GM18519 (cell line): ENCODE data around the gene EMILIN1.
"Not testable (repeated sequence)": the region's sequence is repeated elsewhere in the genome, so short reads cannot be mapped to it uniquely, and the experiment has no call there.

Experiments used
- ATAC-seq: cut with Tn5 transposase; IDR thresholded peaks from one replicate; pipeline ENCODE4 v1.9.1; 2021; ENCODE audit warnings: mild to moderate bottlenecking, moderate library complexity; ENCODE audit not compliant: unreplicated experiment, low FRiP score

EMILIN1 gene

DNA sequence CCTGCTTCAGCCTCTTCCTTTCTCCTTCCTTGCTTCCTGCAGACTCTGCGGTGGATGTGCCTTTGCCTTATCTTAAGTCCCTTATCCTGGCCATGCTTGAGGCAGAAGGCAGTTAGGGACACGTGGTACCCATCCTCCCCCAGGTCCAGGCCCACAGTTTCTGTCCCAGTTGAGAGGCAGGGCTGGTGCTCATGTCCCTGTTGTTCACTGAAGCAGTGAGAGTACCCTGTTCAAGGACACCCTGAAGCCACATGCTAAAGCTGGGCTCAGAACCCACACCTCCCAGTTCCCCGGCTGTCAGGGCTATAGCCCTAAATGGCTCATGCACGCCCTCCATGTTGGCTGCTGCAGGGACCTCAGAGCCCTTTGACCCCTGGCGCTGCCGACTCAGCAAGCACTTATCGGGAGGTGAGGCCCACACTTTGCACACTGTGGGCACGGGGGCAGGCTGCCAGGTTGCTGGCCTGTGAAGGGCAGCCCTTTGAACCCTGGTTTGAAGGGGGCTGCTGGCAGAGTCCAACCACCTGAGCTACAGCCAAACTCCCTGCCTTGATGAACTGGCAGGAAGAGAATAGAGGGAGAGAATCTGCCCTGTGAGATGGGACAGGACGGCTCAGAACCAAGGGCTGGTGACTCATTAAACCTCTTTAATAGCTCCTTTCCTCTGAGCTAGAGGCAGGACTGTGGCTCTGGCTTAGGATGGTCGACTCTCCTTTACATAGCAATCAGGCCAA lies 14.4 kb downstream of the EMILIN1 start:
- ATAC-seq: no peak

DNA sequence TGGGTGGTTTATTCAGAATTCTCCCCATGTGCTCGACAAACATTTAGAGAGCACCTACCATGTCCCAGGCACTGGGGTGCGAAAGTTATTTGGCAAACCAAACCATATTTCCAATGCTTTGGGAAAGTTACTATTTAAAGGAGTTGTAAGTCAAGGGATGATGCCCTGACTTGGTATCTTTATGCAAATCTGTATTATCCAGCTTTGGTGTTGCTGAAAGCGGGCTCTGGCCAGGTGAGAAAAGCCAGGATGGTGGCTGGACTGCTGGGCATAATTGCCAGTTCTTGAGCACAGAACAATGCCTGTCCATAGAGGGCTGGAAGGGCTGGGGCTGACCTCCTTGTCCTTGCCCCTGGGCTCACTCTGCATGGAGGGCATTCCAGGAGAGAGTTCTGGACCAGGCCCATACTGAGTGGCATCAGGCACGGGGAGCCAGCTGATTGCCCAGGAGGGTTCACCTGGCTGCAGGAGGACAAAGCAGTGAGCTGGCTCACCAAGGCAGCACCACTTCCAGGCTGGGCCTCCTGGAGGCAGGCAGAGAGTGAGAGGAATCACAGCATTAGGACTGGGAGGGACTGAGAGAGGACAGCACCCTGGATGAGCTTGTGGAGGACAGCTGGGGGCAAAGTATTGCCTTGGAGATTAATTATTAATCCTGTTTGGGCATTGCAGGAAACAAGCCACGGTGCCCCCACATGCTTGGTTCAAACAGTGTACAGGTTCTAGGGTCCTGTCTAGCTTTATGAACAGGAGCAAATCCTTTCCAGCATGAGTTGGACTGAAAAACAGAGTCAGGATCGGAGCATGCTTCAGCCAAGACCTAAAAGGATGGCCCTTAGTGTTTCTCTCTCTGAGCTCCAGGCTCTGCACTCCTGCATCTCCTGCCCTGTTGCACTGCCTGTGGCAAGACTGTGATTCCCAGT lies 15.3 kb downstream of the EMILIN1 start:
- ATAC-seq: no peak

GRCh38 chr2:27094353-27094984 lies 16.1 kb downstream of the EMILIN1 start:
- ATAC-seq: no peak

DNA sequence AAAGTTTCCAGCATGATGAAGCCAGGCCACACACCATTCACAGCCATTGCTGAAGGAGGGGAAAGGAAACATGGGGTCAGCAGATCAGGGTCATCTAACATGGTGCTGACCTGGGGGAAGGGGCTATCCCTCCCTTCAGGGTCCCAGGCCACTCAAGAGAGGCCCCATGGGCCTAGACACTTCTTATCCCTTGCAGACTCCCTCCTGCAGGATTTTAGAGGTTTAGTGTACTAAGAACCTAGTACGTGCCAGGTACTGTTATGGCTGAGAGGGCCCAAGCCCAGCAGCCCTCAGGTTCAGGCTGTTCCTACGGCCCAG lies 17.0 kb downstream of the EMILIN1 start:
- no peak for ATAC-seq

DNA sequence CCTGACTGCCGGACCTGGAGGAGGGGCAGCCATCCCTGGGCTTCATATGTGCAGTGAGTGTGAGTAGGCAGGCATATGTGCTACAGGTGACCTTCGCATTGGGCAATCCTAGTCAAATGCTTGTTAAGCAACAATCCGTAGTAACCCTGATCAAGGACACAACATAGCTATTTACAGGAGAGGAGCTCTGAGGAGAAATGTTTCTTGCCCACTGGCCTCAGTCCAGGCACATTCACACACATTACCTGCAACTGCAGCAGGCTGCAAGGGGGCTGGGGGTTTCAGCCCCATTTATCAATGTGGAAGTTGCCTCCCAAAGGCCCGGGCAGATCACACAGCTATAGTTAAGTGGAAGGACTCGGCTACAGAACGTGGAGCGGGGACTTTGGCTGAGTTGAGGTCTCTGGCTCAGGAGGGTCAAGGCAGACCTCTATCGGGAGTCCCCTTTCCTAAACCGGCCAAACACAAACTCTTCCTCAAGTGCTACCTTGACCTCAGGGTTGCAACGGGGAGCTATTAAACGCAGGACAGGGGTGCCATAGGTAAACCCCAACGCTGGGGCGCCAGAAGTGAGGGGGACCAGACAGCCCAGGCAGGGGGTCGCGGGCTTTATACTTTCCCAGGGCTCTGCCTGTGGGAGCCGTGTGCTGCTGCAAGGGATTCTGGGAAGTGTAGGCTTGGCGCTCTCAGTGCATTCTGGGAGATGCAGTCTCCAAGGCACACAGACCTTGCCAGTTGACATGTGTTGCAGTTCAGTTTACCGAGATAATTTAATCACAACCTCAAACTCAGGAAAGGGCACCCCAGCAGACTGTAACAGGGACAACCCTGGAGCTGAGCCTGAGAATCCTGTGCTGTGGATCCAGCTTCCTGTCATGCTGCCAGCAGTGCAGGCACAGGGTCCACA lies 17.6 kb downstream of the EMILIN1 start:
- no peak for ATAC-seq

DNA sequence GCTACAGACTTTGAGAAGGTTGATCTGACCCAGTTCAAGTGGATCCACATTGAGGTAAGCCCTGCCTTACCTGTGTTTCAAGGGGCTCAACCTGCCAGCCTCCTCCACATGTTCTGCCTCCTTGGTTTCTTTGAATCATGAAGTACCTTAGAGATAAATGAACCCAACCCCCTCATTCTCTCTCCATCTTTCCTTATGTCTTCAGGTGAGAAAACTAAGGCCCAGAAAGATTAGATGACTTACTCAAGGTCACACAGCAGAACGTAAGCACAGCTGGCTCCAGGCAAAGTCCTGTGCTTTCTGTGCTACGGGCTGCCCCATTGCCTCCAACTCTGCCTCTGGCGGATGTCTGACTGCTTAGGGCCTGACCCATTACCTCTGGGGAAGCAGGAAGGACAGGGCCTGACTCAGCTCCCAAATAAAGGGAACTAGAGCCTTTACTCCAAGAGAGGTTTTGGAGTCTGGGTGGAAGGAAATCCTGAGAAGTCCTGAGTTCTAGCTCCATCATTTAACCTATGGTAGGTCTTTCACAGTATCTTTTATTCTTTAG lies 18.4 kb downstream of the EMILIN1 start:
- no peak for ATAC-seq

GRCh38 chr2:27097341-27097740 lies 18.9 kb downstream of the EMILIN1 start:
- no peak for ATAC-seq

DNA sequence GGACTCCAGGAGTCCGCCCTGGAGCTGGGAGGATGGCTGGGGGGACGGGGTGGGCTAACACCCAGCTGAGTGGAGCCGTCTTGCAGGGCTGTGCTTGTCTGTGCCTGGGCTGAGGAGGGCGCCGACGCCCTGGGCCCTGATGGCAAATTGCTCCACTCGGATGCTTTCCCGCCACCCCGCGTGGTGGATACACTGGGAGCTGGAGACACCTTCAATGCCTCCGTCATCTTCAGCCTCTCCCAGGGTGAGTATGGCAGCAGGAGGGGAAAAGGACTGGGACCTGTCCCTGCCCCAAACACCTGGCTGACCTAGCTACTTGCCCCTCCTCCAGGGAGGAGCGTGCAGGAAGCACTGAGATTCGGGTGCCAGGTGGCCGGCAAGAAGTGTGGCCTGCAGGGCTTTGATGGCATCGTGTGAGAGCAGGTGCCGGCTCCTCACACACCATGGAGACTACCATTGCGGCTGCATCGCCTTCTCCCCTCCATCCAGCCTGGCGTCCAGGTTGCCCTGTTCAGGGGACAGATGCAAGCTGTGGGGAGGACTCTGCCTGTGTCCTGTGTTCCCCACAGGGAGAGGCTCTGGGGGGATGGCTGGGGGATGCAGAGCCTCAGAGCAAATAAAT lies 21.0 kb downstream of the EMILIN1 start:
- no peak for ATAC-seq

- ATAC-seq: no peak
Observed at GRCh38 chr2:27100036-27100435, 21.6 kb downstream of the EMILIN1 start.

DNA sequence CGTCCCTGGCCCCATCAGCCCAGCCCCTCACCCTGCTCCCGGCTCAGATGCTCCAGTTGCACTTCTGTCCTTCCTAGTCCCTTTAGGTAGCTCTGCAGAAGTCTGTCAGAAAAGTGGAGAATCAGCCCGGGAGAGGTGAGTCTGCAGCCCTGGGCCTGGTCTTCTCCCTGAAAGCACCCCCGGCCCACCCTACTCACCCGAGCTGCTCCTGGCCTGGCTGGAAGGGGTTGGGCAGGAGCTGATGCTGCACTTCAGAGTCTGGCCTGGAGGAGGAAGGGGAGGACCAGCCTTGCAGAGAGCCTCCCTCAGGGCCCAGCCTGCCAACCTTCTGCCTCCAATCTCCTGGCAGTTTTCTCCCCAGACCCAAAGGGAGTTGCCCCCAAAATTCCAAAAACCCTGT lies 23.9 kb downstream of the EMILIN1 start:
- ATAC-seq: no peak

- ATAC-seq: no peak
Observed at GRCh38 chr2:27105981-27106380, 27.6 kb downstream of the EMILIN1 start.

DNA sequence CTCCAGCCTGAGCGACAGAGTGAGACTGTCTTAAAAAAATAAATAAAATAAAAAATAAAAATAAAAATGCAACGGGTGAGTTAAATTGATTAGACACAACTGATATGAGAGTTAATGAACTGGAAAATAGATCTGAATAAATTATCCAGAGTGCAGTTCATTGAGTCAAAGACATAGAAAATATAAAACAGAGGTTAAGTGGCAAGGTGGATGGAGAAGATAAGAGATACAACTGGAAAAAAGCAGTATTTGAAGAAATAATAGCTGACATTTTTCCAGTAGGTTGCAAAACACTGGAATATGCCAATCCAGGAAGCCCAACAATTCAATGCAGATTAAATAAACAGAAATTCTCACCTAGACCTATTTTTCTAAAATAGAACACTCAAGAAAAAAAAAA lies 29.8 kb downstream of the EMILIN1 start:
- ATAC-seq: no peak

DNA sequence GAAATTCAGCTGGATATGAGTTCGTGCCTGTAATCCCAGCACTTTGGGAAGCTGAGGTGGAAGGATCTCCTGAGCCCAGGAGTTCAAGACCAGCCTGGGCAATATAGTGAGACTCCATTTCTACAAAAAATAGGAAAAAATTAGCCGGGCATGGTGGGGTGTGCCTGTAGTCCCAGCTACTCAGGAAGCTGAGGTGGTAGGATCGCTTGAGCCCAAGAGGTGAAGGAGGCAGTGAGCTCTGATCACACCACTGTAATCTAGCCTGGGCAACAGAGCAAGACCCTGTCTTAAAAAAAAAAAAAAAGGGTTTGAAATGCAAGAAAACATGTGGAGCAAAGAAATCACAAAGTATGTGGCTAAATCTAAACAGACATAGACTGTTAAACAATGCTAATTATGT lies 30.7 kb downstream of the EMILIN1 start:
- ATAC-seq: no peak

- ATAC-seq: not testable (repeated sequence)
Observed at GRCh38 chr2:27110603-27111352, 32.4 kb downstream of the EMILIN1 start.

- not testable (repeated sequence) for ATAC-seq
Observed at GRCh38 chr2:27111392-27112078, 33.1 kb downstream of the EMILIN1 start.

DNA sequence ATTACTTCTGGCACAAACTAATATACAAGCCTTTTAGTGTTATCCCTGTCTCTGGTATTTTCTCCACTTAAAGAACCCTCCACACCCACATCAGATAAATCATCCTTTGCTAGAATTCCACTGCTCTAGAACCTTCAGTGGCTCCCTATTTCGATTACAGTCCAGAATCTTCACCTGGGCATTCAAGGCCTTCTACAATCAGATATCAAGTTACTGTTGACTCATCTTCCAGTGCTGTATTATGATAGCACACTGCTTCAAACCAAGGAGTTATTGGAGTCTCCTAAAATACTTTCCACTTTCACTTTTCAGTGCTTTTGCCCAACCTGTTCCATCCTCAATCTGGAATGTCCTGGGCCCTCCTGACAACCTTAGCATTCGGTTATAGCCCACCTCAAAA lies 37.1 kb downstream of the EMILIN1 start:
- no peak for ATAC-seq

DNA sequence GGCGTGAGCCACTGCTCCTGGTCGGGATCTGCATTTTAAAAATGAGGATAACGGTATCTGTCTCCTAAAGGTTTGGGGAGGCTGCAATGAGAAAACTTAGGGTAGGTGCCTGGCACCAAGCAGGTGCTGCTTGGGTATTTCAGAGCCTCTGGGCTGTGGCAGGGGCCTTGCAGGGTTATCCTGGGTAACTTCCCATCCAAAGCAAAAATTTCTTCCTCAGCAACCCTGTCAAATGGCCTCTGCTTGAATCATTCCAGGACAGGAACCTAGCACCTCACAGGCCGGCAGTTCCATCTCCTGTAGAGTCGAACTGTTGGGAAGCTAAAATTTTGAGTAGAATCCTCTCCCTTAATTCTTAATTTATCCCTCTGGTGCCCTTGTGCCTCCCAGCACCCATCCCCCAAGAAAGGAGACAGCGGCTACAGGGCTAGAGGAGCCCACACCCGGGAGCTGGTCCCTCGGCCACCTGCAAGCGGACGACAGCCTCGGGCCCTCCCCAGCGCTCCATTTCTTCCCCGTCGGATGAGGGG lies 39.6 kb downstream of the EMILIN1 start:
- ATAC-seq: no peak
